Hepatocyte (in vitro differentiated cells): ENCODE results near the gene HSF5. TPM values are rescaled to one million over a fixed set of nuclear protein-coding genes. Genes with fewer than 3 reads are reported as not detected.

Experiments
- DNase-seq: peaks from one replicate; pipeline ENCODE4 v3.0.0-alpha.2; 2016; ENCODE audit warnings: low spot score
- H2AFZ ChIP-seq: fragments of 200-600 bp; sonication (generic); 2 replicates; pipeline ENCODE4 v1.6.0; 2016; ENCODE audit warnings: antibody characterized with exemption, mild to moderate bottlenecking
- H3K27ac ChIP-seq: fragments of 200-600 bp; sonication (generic); 2 replicates; pipeline ENCODE4 v1.5.1; 2016; ENCODE audit warnings: mild to moderate bottlenecking
- H3K27me3 ChIP-seq: fragments of 200-600 bp; sonication (generic); 2 replicates; pipeline ENCODE4 v1.6.1; 2016
- H3K36me3 ChIP-seq: fragments of 200-600 bp; sonication (generic); replicated peaks from 2 replicates; pipeline ENCODE4 v1.5.1; 2016; ENCODE audit warnings: low read depth; ENCODE audit not compliant: insufficient read depth
- H3K4me1 ChIP-seq: fragments of 200-600 bp; sonication (generic); 2 replicates; pipeline ENCODE4 v1.5.1; 2016; ENCODE audit warnings: mild to moderate bottlenecking, moderate library complexity; ENCODE audit not compliant: insufficient read depth
- H3K4me2 ChIP-seq: fragments of 200-600 bp; sonication (generic); 2 replicates; pipeline ENCODE4 v1.6.0; 2016
- H3K4me3 ChIP-seq: fragments of 200-600 bp; sonication (generic); 2 replicates; pipeline ENCODE4 v1.5.1; 2016; ENCODE audit warnings: mild to moderate bottlenecking
- H3K79me2 ChIP-seq: fragments of 200-600 bp; sonication (generic); 2 replicates; pipeline ENCODE4 v1.6.0; 2017; ENCODE audit warnings: mild to moderate bottlenecking
- H3K9me2 ChIP-seq: fragments of 200-600 bp; sonication (generic); replicated peaks from 2 replicates; pipeline ENCODE4 v1.6.0; 2017; ENCODE audit warnings: mild to moderate bottlenecking; ENCODE audit not compliant: insufficient read depth
- H3K9me3 ChIP-seq: fragments of 200-600 bp; sonication (generic); 2 replicates; pipeline ENCODE4 v1.5.1; 2016; ENCODE audit warnings: low read depth, mild to moderate bottlenecking
- H4K20me1 ChIP-seq: fragments of 200-600 bp; sonication (generic); 2 replicates; pipeline ENCODE4 v1.6.0; 2016; ENCODE audit warnings: mild to moderate bottlenecking; ENCODE audit not compliant: insufficient read depth, poor library complexity, severe bottlenecking
- CTCF ChIP-seq: fragments of 200-600 bp; sonication (generic); IDR thresholded peaks from 2 replicates; pipeline ENCODE4 v1.5.1; 2016; ENCODE audit warnings: antibody characterized with exemption, mild to moderate bottlenecking; ENCODE audit not compliant: poor library complexity
- EZH2 ChIP-seq: fragments of 200-600 bp; sonication (generic); IDR thresholded peaks from 2 replicates; pipeline ENCODE4 v1.6.1; 2016; ENCODE audit warnings: antibody characterized with exemption, mild to moderate bottlenecking, borderline replicate concordance
- EZH2phosphoT487 ChIP-seq: fragments of 200-600 bp; sonication (generic); IDR thresholded peaks from one replicate; pipeline ENCODE4 v1.6.1; 2018; ENCODE audit warnings: antibody characterized with exemption, mild to moderate bottlenecking, low read depth, moderate library complexity; ENCODE audit not compliant: unreplicated experiment, severe bottlenecking
- WGBS: methylation state at CpG from one replicate; pipeline ENCODE4 v1.1.6; 2016; ENCODE audit warnings: low lambda C conversion rate; ENCODE audit errors: missing lambda C conversion rate; 5-methylcytosine and 5-hydroxymethylcytosine counted together
- polyA plus RNA-seq: library from polyadenylated mRNA; unstranded; fragments of >200 nt; fragmentation: Nextera tagmentation; extraction: Ambion mirVana; gene quantifications from 2 replicates; pipeline ENCODE4 v1.2.1, GENCODE V29; 2016
- total RNA-seq: library from RNA; depleted of rRNA; stranded (reverse); fragments of >200 nt; gene quantifications from 2 replicates; pipeline ENCODE4 v1.2.3, GENCODE V29; 2014

Gene HSF5
- total and polyA plus RNA-seq, 2 experiments from 2014 or later = 0.03 TPM; not detected in 1

- Histone ChIP-seq H4K20me1 (no peaks in the 10 kb centered on the region), H3K4me3 (no peak overlapping the region), H3K79me2 (peaks cover 84% of the 10 kb centered on the region), H3K9me3 (no peaks in the 10 kb centered on the region), H3K4me1 (peaks cover 75% of the 10 kb centered on the region), H2AFZ (no peak overlapping the region), H3K27me3 (no peaks in the 10 kb centered on the region), H3K9me2 (no peaks in the 10 kb centered on the region), H3K36me3 (no peaks in the 10 kb centered on the region), H3K27ac (peak overlapping the region; percentile 87), H3K4me2 (no peak overlapping the region)
- 68% methylated on average over 4 of the region's 4 CpGs for WGBS
- no peak for TF ChIP-seq EZH2phosphoT487
- TF ChIP-seq CTCF = no peak
- no peak for DNase-seq
Observed at GRCh38 chr17:58383892-58384462, 104.2 kb downstream of the HSF5 start.

- Histone ChIP-seq H3K4me3 (no peak overlapping the region), H3K4me2 (peak overlapping the region; percentile 55), H3K4me1 (peaks cover 71% of the 10 kb centered on the region), H3K9me2 (no peaks in the 10 kb centered on the region), H3K9me3 (no peaks in the 10 kb centered on the region), H4K20me1 (no peaks in the 10 kb centered on the region), H3K79me2 (peaks cover 83% of the 10 kb centered on the region), H3K27ac (peak overlapping the region; percentile 87), H3K27me3 (no peaks in the 10 kb centered on the region), H2AFZ (no peak overlapping the region), H3K36me3 (no peaks in the 10 kb centered on the region)
- TF ChIP-seq CTCF (no peak), EZH2 (no peak), EZH2phosphoT487 (no peak)
- no peak for DNase-seq
- 89% methylated on average over 1 of the region's 1 CpG for WGBS
Observed at GRCh38 chr17:58382872-58383242, 105.4 kb downstream of the HSF5 start.

GRCh38 chr17:58382108-58382871 lies 105.9 kb downstream of the HSF5 start:
- Histone ChIP-seq H2AFZ (no peak overlapping the region), H3K9me2 (no peaks in the 10 kb centered on the region), H3K79me2 (peaks cover 79% of the 10 kb centered on the region), H3K27me3 (no peaks in the 10 kb centered on the region), H4K20me1 (no peaks in the 10 kb centered on the region), H3K4me1 (peaks cover 68% of the 10 kb centered on the region), H3K9me3 (no peaks in the 10 kb centered on the region), H3K4me3 (no peak overlapping the region), H3K36me3 (no peaks in the 10 kb centered on the region), H3K4me2 (peak overlapping the region; percentile 55), H3K27ac (peak overlapping the region; percentile 87)
- 41% methylated on average over 4 of the region's 4 CpGs for WGBS
- no peak for DNase-seq
- TF ChIP-seq EZH2 (no peak), EZH2phosphoT487 (no peak), CTCF (no peak)
